HG02885 (cell line): ENCODE results near the gene HTR3D.
"Not testable (repeated sequence)": the region's sequence is repeated elsewhere in the genome, so short reads cannot be mapped to it uniquely, and the experiment has no call there.

ENCODE experiments used
- ATAC-seq: cut with Tn5 transposase; IDR thresholded peaks from one replicate; pipeline ENCODE4 v1.9.1; 2021; ENCODE audit warnings: mild to moderate bottlenecking; ENCODE audit not compliant: unreplicated experiment, poor library complexity

Gene HTR3D

GRCh38 chr3:184062637-184063036 lies 31.1 kb downstream of the HTR3D start:
- ATAC-seq = no peak

GRCh38 chr3:184066211-184066610 lies 34.7 kb downstream of the HTR3D start:
- ATAC-seq = no peak

- ATAC-seq = no peak
Measured at GRCh38 chr3:184067573-184068055, 36.1 kb downstream of the HTR3D start.

- no peak for ATAC-seq
Measured at GRCh38 chr3:184068344-184068743, 36.8 kb downstream of the HTR3D start.

GRCh38 chr3:184071142-184071541 lies 39.6 kb downstream of the HTR3D start:
- not testable (repeated sequence) for ATAC-seq

- no peak for ATAC-seq
Measured at GRCh38 chr3:184073621-184074020, 42.1 kb downstream of the HTR3D start.

- ATAC-seq = no peak
Measured at GRCh38 chr3:184075901-184076300, 44.4 kb downstream of the HTR3D start.

- ATAC-seq = no peak
Measured at GRCh38 chr3:184077881-184078280, 46.3 kb downstream of the HTR3D start.

- ATAC-seq = no peak
Measured at GRCh38 chr3:184078851-184079250, 47.3 kb downstream of the HTR3D start.

- no peak for ATAC-seq
Measured at GRCh38 chr3:184081116-184081830, 49.7 kb downstream of the HTR3D start.

GRCh38 chr3:184082034-184082433 lies 50.5 kb downstream of the HTR3D start:
- no peak for ATAC-seq

- ATAC-seq = no peak
Measured at GRCh38 chr3:184082465-184082864, 50.9 kb downstream of the HTR3D start.

- ATAC-seq = no peak
Measured at GRCh38 chr3:184085389-184085852, 53.9 kb downstream of the HTR3D start.
